HG02970 (cell line): ENCODE results near the gene GNPNAT1.
"Not testable (repeated sequence)": the region's sequence is repeated elsewhere in the genome, so short reads cannot be mapped to it uniquely, and the experiment has no call there.

Experiments
- ATAC-seq: cut with Tn5 transposase; IDR thresholded peaks from one replicate; pipeline ENCODE4 v1.9.1; 2021; ENCODE audit warnings: mild to moderate bottlenecking, moderate library complexity, moderate number of reproducible peaks; ENCODE audit not compliant: unreplicated experiment, low FRiP score

GNPNAT1 gene

GRCh38 chr14:52729925-52730708 is 61.3 kb downstream of the GNPNAT1 start, which contains the start of gene STYX:
TSS of gene STYX (plus strand) at chr14:52730166. CDS start at chr14:52730475, 309 bp downstream.
- ATAC-seq: peak; percentile 95

- no peak for ATAC-seq
Measured at GRCh38 chr14:52729585-52729924, 61.9 kb downstream of the GNPNAT1 start.

- not testable (repeated sequence) for ATAC-seq
Measured at GRCh38 chr14:52729035-52729434, 62.4 kb downstream of the GNPNAT1 start.

GRCh38 chr14:52727509-52727908 is 63.9 kb downstream of the GNPNAT1 start:
- not testable (repeated sequence) for ATAC-seq
